Endodermal cell (in vitro differentiated cells): ENCODE results near the gene USP13. TPM values are rescaled to one million over a fixed set of nuclear protein-coding genes. Genes with fewer than 3 reads are reported as not detected.

Source experiments
- DNase-seq: peaks from one replicate; pipeline ENCODE4 v3.0.0-alpha.2; 2017
- H3K27ac ChIP-seq: 2 replicates; pipeline ENCODE4 v1.5.1; 2013; ENCODE audit warnings: mild to moderate bottlenecking, low read depth, low read length, moderate library complexity
- H3K27me3 ChIP-seq: 2 replicates; pipeline ENCODE4 v1.6.1; 2013; ENCODE audit warnings: mild to moderate bottlenecking, low read length, moderate library complexity; ENCODE audit not compliant: insufficient read depth, control insufficient read depth, poor library complexity, severe bottlenecking
- H3K36me3 ChIP-seq: 2 replicates; pipeline ENCODE4 v1.7.0; 2013; ENCODE audit warnings: mild to moderate bottlenecking, low read length, moderate library complexity; ENCODE audit not compliant: control insufficient read depth, insufficient read depth
- H3K4me1 ChIP-seq: one replicate; pipeline ENCODE4 v1.7.0; 2013; ENCODE audit warnings: low read length; ENCODE audit not compliant: control insufficient read depth, insufficient read depth
- H3K4me3 ChIP-seq: 2 replicates; pipeline ENCODE4 v1.5.1; 2013; ENCODE audit warnings: mild to moderate bottlenecking, low read length, moderate library complexity
- H3K9ac ChIP-seq: 2 replicates; pipeline ENCODE4 v1.6.1; 2013; ENCODE audit warnings: mild to moderate bottlenecking, low read length, moderate library complexity; ENCODE audit not compliant: poor library complexity, severe bottlenecking; ENCODE audit errors: extremely low read depth
- H3K9me3 ChIP-seq: 2 replicates; pipeline ENCODE4 v1.6.1; 2013; ENCODE audit warnings: mild to moderate bottlenecking, low read length, moderate library complexity; ENCODE audit not compliant: control insufficient read depth
- H3K27ac Mint-ChIP-seq: 2 replicates; pipeline ENCODE4 v1.8.0; 2020; ENCODE audit warnings: mixed read lengths
- H3K27me3 Mint-ChIP-seq: 2 replicates; pipeline ENCODE4 v1.8.0; 2021; ENCODE audit warnings: mild to moderate bottlenecking, mixed read lengths; ENCODE audit not compliant: insufficient read depth
- H3K36me3 Mint-ChIP-seq: 2 replicates; pipeline ENCODE4 v1.8.0; 2020; ENCODE audit warnings: low read depth, mixed read lengths
- H3K4me1 Mint-ChIP-seq: 2 replicates; pipeline ENCODE4 v1.8.0; 2020; ENCODE audit warnings: mixed read lengths
- H3K4me3 Mint-ChIP-seq: 2 replicates; pipeline ENCODE4 v1.8.0; 2020; ENCODE audit warnings: mild to moderate bottlenecking, moderate library complexity, mixed read lengths
- H3K9me3 Mint-ChIP-seq: 2 replicates; pipeline ENCODE4 v1.8.0; 2020; ENCODE audit warnings: mild to moderate bottlenecking, mixed read lengths
- CTCF ChIP-seq: fragments of 200-600 bp; sonication (generic); conservative IDR thresholded peaks from 2 replicates; pipeline ENCODE4 v1.5.0; 2021; ENCODE audit warnings: antibody characterized with exemption, mild to moderate bottlenecking
- WGBS, 2 experiments: methylation state at CpG; one replicate each; pipeline versions ENCODE4 v1.1.5 to v1.1.7; 2013; ENCODE audit warnings: missing lambda C conversion rate in 2 of 2, mixed read lengths in 1 of 2; ENCODE audit not compliant: insufficient coverage in 1 of 2, insufficient read length in 1 of 2; 5-methylcytosine and 5-hydroxymethylcytosine counted together
- total RNA-seq, 2 donors: library from RNA; stranded (reverse); fragmentation: NEBNext Ultra II Directional in 1 of 2; extraction: Animal tissue kit (Norgen Biotek cat#: 25700) in 1 of 2; gene quantifications; 2 replicates in 1 of 2; 3 replicates in 1 of 2; pipeline ENCODE4 v1.2.1, GENCODE V29; 2021

The USP13 gene
- total RNA-seq, 2 donors from 2014 or later = 24.7 to 25.5 TPM

DNA sequence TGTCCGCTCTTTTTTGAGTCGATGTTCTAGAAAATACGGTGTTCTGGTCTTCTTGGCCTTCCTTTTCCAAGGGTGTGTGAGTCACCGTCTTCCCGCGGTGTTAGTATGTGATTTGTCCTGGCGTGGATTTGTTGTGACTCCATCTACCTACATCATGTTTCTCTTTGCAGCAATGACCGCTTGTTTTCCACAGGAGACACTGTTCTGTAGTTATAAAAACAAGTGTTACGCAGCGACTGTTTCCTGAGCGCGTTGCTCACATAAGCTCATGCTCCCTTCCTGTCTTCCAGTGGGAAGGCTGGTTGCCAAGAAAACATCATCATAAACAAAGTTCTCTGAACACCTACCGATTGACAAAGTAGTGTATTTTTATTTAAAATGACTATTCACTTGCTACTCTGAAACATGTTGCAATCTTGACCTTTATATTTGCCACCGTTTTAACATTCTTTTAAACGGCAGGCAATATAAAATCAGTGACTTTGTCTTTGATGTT is 19.0 kb downstream of the USP13 start:
- TF ChIP-seq CTCF = no peak
- WGBS, 2 experiments = 90 to 92% methylated on average over 9 to 15 of the region's 15 CpGs
- Mint-ChIP-seq H3K9me3 (no peaks in the 10 kb centered on the region), H3K27ac (no peak overlapping the region), H3K27me3 (no peaks in the 10 kb centered on the region), H3K4me1 (peaks cover 5% of the 10 kb centered on the region), H3K4me3 (no peak overlapping the region), H3K36me3 (peaks cover 13% of the 10 kb centered on the region)
- H3K9ac ChIP-seq = no peak overlapping the region
- H3K27ac ChIP-seq = no peak overlapping the region
- no peak for DNase-seq
- no peaks in the 10 kb centered on the region for H3K9me3 ChIP-seq
- H3K4me1 ChIP-seq = no peaks in the 10 kb centered on the region
- no peaks in the 10 kb centered on the region for H3K27me3 ChIP-seq
- H3K4me3 ChIP-seq = no peak overlapping the region
- no peaks in the 10 kb centered on the region for H3K36me3 ChIP-seq

- Histone ChIP-seq H3K9ac (no peak overlapping the region), H3K4me3 (no peak overlapping the region), H3K27me3 (no peaks in the 10 kb centered on the region), H3K27ac (no peak overlapping the region), H3K36me3 (no peaks in the 10 kb centered on the region), H3K9me3 (no peaks in the 10 kb centered on the region), H3K4me1 (no peaks in the 10 kb centered on the region)
- no peak for TF ChIP-seq CTCF
- no peak overlapping the region for H3K27ac Mint-ChIP-seq
- H3K9me3 Mint-ChIP-seq = no peaks in the 10 kb centered on the region
- no peak overlapping the region for H3K4me3 Mint-ChIP-seq
- H3K27me3 Mint-ChIP-seq = no peaks in the 10 kb centered on the region
- 90 to 100% methylated on average over 2 to 4 of the region's 4 CpGs for WGBS, 2 experiments
- DNase-seq = no peak
- peaks cover 5% of the 10 kb centered on the region for H3K4me1 Mint-ChIP-seq
- peaks cover 13% of the 10 kb centered on the region for H3K36me3 Mint-ChIP-seq
Observed at GRCh38 chr3:179672918-179673317, 20.1 kb downstream of the USP13 start.

DNA sequence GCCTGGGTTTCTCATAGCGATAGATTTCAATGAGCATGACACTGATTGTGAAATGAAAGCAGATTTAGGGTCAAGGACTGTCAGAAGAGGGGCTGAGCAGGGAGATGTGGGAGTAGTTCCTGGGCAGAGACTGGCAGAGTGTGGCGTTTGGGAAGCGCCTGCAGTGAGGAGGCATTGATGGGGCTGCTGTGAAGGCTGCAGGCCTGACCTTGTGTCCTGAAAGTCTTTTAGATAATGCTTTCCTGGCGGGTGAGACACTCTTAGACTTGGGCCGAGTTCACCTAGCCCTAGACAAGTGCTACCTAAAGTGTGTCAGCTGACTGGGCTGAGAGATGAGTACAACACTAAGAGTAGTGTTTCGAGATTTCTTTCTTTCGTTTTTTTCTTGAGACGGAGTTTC is 20.7 kb downstream of the USP13 start:
- Histone ChIP-seq H3K9ac (no peak overlapping the region), H3K27me3 (no peaks in the 10 kb centered on the region), H3K4me1 (no peaks in the 10 kb centered on the region), H3K9me3 (no peaks in the 10 kb centered on the region), H3K36me3 (no peaks in the 10 kb centered on the region), H3K4me3 (no peak overlapping the region), H3K27ac (no peak overlapping the region)
- DNase-seq = no peak
- Mint-ChIP-seq H3K9me3 (no peaks in the 10 kb centered on the region), H3K27me3 (no peaks in the 10 kb centered on the region), H3K27ac (peak overlapping the region; percentile 28), H3K4me3 (no peak overlapping the region), H3K4me1 (peaks cover 5% of the 10 kb centered on the region), H3K36me3 (peaks cover 13% of the 10 kb centered on the region)
- WGBS, 2 experiments = 93 to 96% methylated on average over 7 to 8 of the region's 8 CpGs
- no peak for TF ChIP-seq CTCF
